NCI-H1436 (cell line): ENCODE results near the gene C20orf144.

Source experiments
- DNase-seq: peaks from one replicate; lab custom pipeline; 2025; lab: John Stamatoyannopoulos, UW

The C20orf144 gene

GRCh38 chr20:33666293-33667244, 4.4 kb downstream of the C20orf144 start, which contains the start of gene ACTL10:
Gene ACTL10, plus strand, starts transcription at chr20:33666943. Its CDS starts 555 bp downstream, at chr20:33667498.
- DNase-seq: peak; percentile 65

GRCh38 chr20:33667245-33667675, 5.1 kb downstream of the C20orf144 start:
- no peak for DNase-seq

GRCh38 chr20:33667676-33668465, 5.7 kb downstream of the C20orf144 start:
- no peak for DNase-seq

- DNase-seq: no peak
These were observed 6.5 kb downstream of the C20orf144 start for GRCh38 chr20:33668466-33669155.

DNA sequence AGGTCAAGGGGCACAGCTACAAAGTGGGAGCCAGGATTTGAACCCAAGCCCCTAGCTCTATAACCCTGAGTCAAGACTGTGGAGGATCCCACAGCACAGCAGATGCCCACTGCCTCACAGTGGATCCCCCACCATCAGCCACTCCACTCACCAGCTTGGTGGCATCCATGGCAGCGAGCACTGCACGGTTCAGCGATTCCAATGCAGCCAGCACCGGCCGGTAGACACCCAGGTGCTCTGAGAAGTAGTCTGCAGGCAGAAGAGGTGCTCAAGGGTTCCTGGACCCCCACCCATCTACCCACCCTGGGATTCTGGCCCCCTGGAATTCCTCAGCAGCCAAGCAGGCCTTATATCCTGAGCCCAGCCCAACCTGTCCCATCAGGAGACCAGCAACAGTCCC, 7.1 kb downstream of the C20orf144 start:
- DNase-seq: no peak

GRCh38 chr20:33669873-33670640, 7.9 kb downstream of the C20orf144 start:
- DNase-seq: no peak

GRCh38 chr20:33670715-33671499, 8.8 kb downstream of the C20orf144 start:
- no peak for DNase-seq

- DNase-seq: no peak
These were observed 9.6 kb downstream of the C20orf144 start for GRCh38 chr20:33671573-33672288.

- DNase-seq: no peak
These were observed 10.4 kb downstream of the C20orf144 start for GRCh38 chr20:33672426-33673113.

DNA sequence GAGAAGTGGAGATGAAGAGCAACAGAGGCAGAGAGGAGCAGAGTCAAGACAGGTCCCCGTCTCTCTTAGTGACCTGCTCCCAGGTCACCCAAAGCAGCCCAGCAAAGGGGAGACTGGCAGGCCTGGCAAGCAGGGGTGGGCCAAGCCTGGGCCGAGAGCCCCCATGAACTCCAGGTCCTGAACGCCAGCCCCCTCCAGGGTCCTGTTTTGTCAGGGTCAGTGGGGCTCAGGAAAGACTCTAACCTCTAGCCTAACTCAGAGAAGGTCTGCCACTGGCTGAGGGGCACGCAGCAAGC, 10.9 kb downstream of the C20orf144 start:
- DNase-seq: no peak

GRCh38 chr20:33673410-33674293, 11.5 kb downstream of the C20orf144 start:
- no peak for DNase-seq

DNA sequence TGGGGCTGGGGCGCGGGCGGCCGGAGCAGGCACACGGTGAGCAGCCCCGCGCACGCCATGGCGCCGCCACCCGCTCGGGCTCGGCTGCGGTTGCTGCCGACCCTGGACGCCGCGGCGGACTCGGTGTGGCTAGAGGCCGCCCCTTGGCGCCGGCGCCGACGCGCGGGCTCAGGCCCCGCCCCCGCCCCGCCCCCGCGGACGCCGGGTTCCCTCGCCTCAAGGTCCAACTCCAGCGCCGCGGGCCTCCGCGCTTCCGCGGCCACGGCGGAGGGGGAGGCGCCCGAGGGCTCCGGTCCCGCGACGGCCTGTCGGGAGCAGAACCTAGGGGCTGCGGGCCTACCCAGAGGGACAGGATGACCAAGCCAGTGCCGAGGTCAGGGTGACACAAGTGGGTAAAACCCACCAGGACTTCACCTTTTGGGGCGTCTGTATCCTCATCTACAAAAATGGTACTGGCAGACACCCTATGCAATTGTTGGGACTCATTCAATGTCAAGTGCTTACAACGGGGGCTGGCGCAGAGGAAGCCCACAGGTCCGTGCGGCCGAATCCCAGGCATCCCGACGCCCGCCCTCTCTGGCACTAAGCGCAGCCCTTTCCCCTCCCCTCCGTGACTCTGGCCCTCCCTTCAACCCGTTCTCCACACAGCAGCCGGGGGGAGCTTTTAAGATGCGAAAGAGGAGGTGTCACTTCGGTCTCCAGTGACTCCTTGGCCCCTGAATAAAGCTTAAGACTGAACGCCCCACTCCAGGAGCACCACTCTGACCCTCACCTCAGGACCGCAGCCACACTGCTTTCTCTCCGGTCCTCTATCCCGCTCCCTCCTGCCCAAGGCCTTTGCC, 12.4 kb downstream of the C20orf144 start, which contains the start of gene NECAB3:
NECAB3 (minus strand) TSS at position 135 of the 842 bp plus-strand sequence; CDS start at position 59, 76 bp downstream.
- peak; percentile 70 for DNase-seq

- DNase-seq: no peak
These were observed 13.2 kb downstream of the C20orf144 start for GRCh38 chr20:33675136-33675959.

DNA sequence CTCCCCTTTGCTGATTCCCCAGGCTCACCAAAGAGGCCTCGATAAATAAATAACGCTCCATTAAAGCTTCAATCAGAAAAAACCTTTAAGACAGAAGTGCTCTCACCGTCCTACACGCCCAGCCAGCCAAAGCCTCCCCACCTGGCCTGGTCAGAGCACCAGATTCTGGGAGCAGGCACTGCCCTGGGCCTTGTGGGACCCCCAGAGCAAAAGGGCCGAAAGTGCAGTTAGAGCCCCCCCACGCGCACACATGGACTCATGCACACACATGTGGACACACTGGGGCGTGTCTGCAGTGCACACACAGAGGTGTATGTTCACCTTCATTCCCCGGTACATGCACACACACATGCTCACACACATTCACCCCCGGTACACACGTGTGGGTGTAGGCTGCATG, 14.0 kb downstream of the C20orf144 start:
- no peak for DNase-seq

DNA sequence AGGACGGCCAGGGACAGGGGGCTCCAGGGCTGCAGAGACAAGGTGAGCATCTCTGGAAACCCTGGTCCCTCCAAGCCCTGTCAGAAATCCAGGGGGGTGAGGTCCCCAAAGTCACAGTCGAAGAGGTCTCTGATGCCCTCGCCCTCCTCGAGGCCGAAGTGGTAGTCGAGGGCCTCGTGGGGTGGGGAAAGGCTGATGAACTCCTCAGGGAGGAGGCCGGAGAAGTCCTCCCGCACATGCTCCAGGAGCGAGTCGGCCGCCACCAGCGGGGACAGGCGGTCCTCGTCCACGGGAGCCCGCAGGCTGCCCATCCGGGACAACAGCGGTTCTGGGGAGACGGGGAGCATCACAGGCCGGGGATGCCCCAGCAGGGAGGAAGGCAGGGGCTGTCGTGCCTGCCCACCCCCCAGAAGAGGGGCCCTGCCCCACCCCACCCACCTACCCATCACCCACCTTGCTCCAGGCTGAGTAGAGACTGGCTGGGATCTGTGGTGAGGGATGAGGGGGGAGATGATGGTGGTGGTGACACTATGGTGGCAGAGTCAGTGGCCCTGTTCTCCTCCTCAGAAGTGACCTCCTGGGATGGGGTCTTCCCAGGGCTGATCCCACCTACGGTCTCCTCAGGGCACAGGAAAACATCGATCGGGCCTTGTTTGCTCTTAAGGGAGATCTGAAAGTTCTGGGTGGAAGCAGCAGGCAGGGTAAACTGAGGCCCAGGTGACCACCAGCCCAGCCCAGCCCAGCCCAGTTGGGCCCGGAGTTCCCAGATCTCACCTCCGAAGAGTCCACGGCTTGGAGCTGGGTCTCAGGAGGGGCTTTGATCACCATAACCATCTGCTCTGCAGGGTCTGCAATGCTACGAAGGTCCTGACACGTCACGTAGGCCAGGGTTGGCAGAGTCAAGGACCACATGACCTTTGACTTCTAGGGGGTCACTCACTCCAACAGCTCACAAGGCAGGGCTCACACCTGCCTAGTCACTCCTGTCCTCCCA, 14.8 kb downstream of the C20orf144 start:
- DNase-seq: no peak
